NB4 (cell line): Measurements from ENCODE around the gene TUBB8B.
"Not testable (repeated sequence)": the region's sequence is repeated elsewhere in the genome, so short reads cannot be mapped to it uniquely, and the experiment has no call there.

ENCODE experiments used
- POLR2A ChIP-seq: IDR thresholded peaks from 2 replicates; pipeline ENCODE4 v1.6.1; 2011; ENCODE audit warnings: mild to moderate bottlenecking; ENCODE audit not compliant: insufficient read length; ENCODE audit errors: extremely low read depth
- TF ChIP-seq, protein P1 (sequence below): IDR thresholded peaks from one replicate; pipeline ENCODE4 v1.5.1; 2012; ENCODE audit warnings: low read depth, low read length

DNA sequence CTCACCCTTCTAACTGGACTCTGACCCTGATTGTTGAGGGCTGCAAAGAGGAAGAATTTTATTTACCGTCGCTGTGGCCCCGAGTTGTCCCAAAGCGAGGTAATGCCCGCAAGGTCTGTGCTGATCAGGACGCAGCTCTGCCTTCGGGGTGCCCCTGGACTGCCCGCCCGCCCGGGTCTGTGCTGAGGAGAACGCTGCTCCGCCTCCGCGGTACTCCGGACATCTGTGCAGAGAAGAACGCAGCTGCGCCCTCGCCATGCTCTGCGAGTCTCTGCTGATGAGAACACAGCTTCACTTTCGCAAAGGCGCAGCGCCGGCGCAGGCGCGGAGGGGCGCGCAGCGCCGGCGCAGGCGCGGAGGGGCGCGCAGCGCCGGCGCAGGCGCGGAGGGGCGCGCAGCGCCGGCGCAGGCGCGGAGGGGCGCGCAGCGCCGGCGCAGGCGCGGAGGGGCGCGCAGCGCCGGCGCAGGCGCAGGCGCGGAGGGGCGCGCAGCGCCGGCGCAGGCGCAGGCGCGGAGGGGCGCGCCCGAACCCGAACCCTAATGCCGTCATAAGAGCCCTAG is 38.7 kb downstream of the TUBB8B start:
- TF ChIP-seq, protein P1, sequence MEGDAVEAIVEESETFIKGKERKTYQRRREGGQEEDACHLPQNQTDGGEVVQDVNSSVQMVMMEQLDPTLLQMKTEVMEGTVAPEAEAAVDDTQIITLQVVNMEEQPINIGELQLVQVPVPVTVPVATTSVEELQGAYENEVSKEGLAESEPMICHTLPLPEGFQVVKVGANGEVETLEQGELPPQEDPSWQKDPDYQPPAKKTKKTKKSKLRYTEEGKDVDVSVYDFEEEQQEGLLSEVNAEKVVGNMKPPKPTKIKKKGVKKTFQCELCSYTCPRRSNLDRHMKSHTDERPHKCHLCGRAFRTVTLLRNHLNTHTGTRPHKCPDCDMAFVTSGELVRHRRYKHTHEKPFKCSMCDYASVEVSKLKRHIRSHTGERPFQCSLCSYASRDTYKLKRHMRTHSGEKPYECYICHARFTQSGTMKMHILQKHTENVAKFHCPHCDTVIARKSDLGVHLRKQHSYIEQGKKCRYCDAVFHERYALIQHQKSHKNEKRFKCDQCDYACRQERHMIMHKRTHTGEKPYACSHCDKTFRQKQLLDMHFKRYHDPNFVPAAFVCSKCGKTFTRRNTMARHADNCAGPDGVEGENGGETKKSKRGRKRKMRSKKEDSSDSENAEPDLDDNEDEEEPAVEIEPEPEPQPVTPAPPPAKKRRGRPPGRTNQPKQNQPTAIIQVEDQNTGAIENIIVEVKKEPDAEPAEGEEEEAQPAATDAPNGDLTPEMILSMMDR, result not testable (repeated sequence)
- TF ChIP-seq POLR2A, result not testable (repeated sequence)
